SK-N-SH (cell line): ENCODE results near the gene BBS9.

Experiments used
- MXI1 ChIP-seq: IDR thresholded peaks from 2 replicates; pipeline ENCODE4 v1.6.1; 2012; ENCODE audit warnings: mild to moderate bottlenecking, low read depth, low read length, improper control_type of control experiment
- RAD21 ChIP-seq: IDR thresholded peaks from 2 replicates; pipeline ENCODE4 v1.6.1; 2012; ENCODE audit warnings: mild to moderate bottlenecking, low read length
- TF ChIP-seq, protein P1 (sequence below): fragments of 200-600 bp; sonication (generic); IDR thresholded peaks from 2 replicates; pipeline ENCODE4 v1.6.1; 2017; ENCODE audit warnings: antibody characterized with exemption, mild to moderate bottlenecking, moderate library complexity
- TF ChIP-seq, protein P2 (sequence below): IDR thresholded peaks from 2 replicates; pipeline ENCODE4 v1.6.1; 2012; ENCODE audit warnings: mild to moderate bottlenecking, low read depth, low read length, moderate library complexity

DNA sequence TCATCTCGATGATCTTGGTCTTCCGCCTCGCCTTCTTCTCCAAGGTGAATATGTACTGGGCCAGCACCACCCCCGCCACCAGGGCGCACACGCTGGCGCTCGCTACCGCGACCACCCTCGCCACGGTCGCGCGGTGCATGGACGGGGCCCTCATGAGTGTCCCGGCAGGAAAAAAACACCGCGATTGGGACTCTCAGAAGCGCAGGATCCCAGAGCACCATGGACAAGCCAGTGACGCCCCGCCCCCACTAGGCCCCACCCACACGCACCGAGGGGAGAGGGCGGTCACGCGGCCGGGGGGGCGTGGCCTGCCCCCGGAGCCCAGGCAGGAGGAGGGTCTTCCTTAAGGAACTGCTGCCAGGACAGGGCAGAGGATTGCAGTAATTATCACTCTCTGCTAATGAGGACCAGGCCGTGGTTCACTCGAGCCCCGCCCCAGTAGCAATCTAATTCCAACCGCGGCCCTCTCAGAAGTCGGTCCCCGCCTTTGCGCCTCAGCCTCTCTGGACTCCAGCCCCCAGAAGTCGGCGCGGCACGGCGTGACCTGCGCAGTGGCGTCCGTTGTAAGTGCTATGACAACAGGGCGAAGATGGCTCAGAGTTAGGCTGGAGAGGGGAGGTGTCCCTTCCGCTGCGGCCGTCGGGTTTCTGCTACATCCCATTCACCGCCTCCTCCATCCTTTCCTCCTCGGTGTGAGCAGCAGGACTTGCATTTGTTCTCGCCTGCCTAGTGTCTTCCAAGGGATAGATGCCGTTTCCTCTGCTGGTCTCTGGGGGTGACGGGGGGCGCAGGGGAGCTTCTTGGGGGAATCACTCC, at the start of gene BBS9:
- TF ChIP-seq, protein P1, sequence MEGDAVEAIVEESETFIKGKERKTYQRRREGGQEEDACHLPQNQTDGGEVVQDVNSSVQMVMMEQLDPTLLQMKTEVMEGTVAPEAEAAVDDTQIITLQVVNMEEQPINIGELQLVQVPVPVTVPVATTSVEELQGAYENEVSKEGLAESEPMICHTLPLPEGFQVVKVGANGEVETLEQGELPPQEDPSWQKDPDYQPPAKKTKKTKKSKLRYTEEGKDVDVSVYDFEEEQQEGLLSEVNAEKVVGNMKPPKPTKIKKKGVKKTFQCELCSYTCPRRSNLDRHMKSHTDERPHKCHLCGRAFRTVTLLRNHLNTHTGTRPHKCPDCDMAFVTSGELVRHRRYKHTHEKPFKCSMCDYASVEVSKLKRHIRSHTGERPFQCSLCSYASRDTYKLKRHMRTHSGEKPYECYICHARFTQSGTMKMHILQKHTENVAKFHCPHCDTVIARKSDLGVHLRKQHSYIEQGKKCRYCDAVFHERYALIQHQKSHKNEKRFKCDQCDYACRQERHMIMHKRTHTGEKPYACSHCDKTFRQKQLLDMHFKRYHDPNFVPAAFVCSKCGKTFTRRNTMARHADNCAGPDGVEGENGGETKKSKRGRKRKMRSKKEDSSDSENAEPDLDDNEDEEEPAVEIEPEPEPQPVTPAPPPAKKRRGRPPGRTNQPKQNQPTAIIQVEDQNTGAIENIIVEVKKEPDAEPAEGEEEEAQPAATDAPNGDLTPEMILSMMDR = peak; percentile 28
- TF ChIP-seq RAD21 (no peak), MXI1 (peak; percentile 69)
- TF ChIP-seq, protein P2, sequence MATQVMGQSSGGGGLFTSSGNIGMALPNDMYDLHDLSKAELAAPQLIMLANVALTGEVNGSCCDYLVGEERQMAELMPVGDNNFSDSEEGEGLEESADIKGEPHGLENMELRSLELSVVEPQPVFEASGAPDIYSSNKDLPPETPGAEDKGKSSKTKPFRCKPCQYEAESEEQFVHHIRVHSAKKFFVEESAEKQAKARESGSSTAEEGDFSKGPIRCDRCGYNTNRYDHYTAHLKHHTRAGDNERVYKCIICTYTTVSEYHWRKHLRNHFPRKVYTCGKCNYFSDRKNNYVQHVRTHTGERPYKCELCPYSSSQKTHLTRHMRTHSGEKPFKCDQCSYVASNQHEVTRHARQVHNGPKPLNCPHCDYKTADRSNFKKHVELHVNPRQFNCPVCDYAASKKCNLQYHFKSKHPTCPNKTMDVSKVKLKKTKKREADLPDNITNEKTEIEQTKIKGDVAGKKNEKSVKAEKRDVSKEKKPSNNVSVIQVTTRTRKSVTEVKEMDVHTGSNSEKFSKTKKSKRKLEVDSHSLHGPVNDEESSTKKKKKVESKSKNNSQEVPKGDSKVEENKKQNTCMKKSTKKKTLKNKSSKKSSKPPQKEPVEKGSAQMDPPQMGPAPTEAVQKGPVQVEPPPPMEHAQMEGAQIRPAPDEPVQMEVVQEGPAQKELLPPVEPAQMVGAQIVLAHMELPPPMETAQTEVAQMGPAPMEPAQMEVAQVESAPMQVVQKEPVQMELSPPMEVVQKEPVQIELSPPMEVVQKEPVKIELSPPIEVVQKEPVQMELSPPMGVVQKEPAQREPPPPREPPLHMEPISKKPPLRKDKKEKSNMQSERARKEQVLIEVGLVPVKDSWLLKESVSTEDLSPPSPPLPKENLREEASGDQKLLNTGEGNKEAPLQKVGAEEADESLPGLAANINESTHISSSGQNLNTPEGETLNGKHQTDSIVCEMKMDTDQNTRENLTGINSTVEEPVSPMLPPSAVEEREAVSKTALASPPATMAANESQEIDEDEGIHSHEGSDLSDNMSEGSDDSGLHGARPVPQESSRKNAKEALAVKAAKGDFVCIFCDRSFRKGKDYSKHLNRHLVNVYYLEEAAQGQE = no peak
